A673 (cell line): ENCODE measurements around the gene CARS2.

Experiments
- CTCF ChIP-seq: fragments of 300-800, 200-600 bp; sonication (generic); conservative IDR thresholded peaks from 2 replicates; pipeline ENCODE4 v1.5.1; 2017; ENCODE audit warnings: low read depth, mild to moderate bottlenecking, antibody characterized with exemption, low read length, moderate library complexity, mixed read lengths
- EZH2 ChIP-seq: fragments of 200-600 bp; sonication (generic); IDR thresholded peaks from 2 replicates; pipeline ENCODE4 v1.6.1; 2017; ENCODE audit warnings: borderline replicate concordance, low read depth, mild to moderate bottlenecking, mixed read lengths, antibody characterized with exemption, low read length; ENCODE audit not compliant: poor library complexity, severe bottlenecking

GRCh38 chr13:110652231-110652730, 53.6 kb downstream of the CARS2 start:
- TF ChIP-seq CTCF (no peak), EZH2 (no peak)
